Fibroblast of upper back skin (primary cell): Measurements from ENCODE around the gene IKBIP.
"Not testable (repeated sequence)": the region's sequence is repeated elsewhere in the genome, so short reads cannot be mapped to it uniquely, and the experiment has no call there.

Experiments
- DNase-seq: peaks from one replicate; pipeline ENCODE4 v3.0.0-alpha.2; 2013

The IKBIP gene

GRCh38 chr12:98644712-98645571 lies at the start of gene IKBIP, which contains the start of gene APAF1:
Gene IKBIP (minus strand): TSS chr12:98644788. CDS start chr12:98644701, 87 bp downstream.
Gene APAF1 (plus strand): TSS chr12:98645290. CDS start chr12:98648360, 3,070 bp downstream.
- peak; percentile 95 for DNase-seq

GRCh38 chr12:98691351-98691750 lies 46.8 kb upstream of the IKBIP start:
- DNase-seq, result no peak

- no peak for DNase-seq
Observed at GRCh38 chr12:98686603-98687002, 42.0 kb upstream of the IKBIP start.

- no peak for DNase-seq
Observed at GRCh38 chr12:98684199-98684598, 39.6 kb upstream of the IKBIP start.

- no peak for DNase-seq
Observed at GRCh38 chr12:98679611-98680005, 35.0 kb upstream of the IKBIP start.

GRCh38 chr12:98678946-98679610 lies 34.5 kb upstream of the IKBIP start:
- no peak for DNase-seq

GRCh38 chr12:98678236-98678945 lies 33.8 kb upstream of the IKBIP start:
- DNase-seq, result no peak

- DNase-seq, result no peak
Observed at GRCh38 chr12:98674841-98675240, 30.3 kb upstream of the IKBIP start.

- no peak for DNase-seq
Observed at GRCh38 chr12:98671459-98671858, 26.9 kb upstream of the IKBIP start.

- DNase-seq, result no peak
Observed at GRCh38 chr12:98669751-98670150, 25.2 kb upstream of the IKBIP start.

GRCh38 chr12:98660521-98660920 lies 15.9 kb upstream of the IKBIP start:
- no peak for DNase-seq

- DNase-seq, result no peak
Observed at GRCh38 chr12:98656289-98657101, 11.9 kb upstream of the IKBIP start.

- DNase-seq, result peak; percentile 62
Observed at GRCh38 chr12:98653866-98654493, 9.4 kb upstream of the IKBIP start.

GRCh38 chr12:98651328-98651727 lies 6.7 kb upstream of the IKBIP start:
- DNase-seq, result no peak

- DNase-seq, result peak; percentile 14
Observed at GRCh38 chr12:98646294-98647090, 1.9 kb upstream of the IKBIP start.

- no peak for DNase-seq
Observed at GRCh38 chr12:98645572-98646067, 1.0 kb upstream of the IKBIP start.

GRCh38 chr12:98644433-98644711 lies 216 bp downstream of the IKBIP start:
- no peak for DNase-seq

GRCh38 chr12:98642801-98643200 lies 1.8 kb downstream of the IKBIP start:
- not testable (repeated sequence) for DNase-seq

GRCh38 chr12:98639491-98639890 lies 5.1 kb downstream of the IKBIP start:
- no peak for DNase-seq

GRCh38 chr12:98638009-98638408 lies 6.6 kb downstream of the IKBIP start:
- DNase-seq, result no peak

- DNase-seq, result no peak
Observed at GRCh38 chr12:98637068-98637467, 7.5 kb downstream of the IKBIP start.
